GM19397 (cell line): ENCODE results near the gene ZIC1.

Experiments used
- ATAC-seq: cut with Tn5 transposase; IDR thresholded peaks from one replicate; pipeline ENCODE4 v1.9.1; 2021; ENCODE audit warnings: mild to moderate bottlenecking, moderate library complexity; ENCODE audit not compliant: unreplicated experiment

The ZIC1 gene

GRCh38 chr3:147408188-147409100 is 721 bp upstream of the ZIC1 start:
- no peak for ATAC-seq

- no peak for ATAC-seq
These were observed 956 bp downstream of the ZIC1 start for GRCh38 chr3:147410116-147410525.

GRCh38 chr3:147410526-147411237 is 1.5 kb downstream of the ZIC1 start:
- no peak for ATAC-seq

- ATAC-seq, result no peak
These were observed 2.2 kb downstream of the ZIC1 start for GRCh38 chr3:147411238-147411814.

GRCh38 chr3:147411815-147412241 is 2.7 kb downstream of the ZIC1 start:
- ATAC-seq, result no peak

- no peak for ATAC-seq
These were observed 3.2 kb downstream of the ZIC1 start for GRCh38 chr3:147412261-147412916.

- ATAC-seq, result no peak
These were observed 3.9 kb downstream of the ZIC1 start for GRCh38 chr3:147412917-147413685.

GRCh38 chr3:147413686-147414389 is 4.7 kb downstream of the ZIC1 start:
- no peak for ATAC-seq

GRCh38 chr3:147414390-147415138 is 5.4 kb downstream of the ZIC1 start:
- no peak for ATAC-seq

- no peak for ATAC-seq
These were observed 6.1 kb downstream of the ZIC1 start for GRCh38 chr3:147415286-147415685.

- no peak for ATAC-seq
These were observed 6.7 kb downstream of the ZIC1 start for GRCh38 chr3:147415874-147416273.

GRCh38 chr3:147416931-147417330 is 7.8 kb downstream of the ZIC1 start:
- no peak for ATAC-seq

- no peak for ATAC-seq
These were observed 8.6 kb downstream of the ZIC1 start for GRCh38 chr3:147417551-147418295.

- ATAC-seq, result no peak
These were observed 9.2 kb downstream of the ZIC1 start for GRCh38 chr3:147418371-147418781.

- no peak for ATAC-seq
These were observed 9.9 kb downstream of the ZIC1 start for GRCh38 chr3:147418808-147419701.

- no peak for ATAC-seq
These were observed 10.6 kb downstream of the ZIC1 start for GRCh38 chr3:147419781-147420224.
